Muscle of back (tissue), 11 donors: Measurements from ENCODE around the gene CD226. TPM values are rescaled to one million over a fixed set of nuclear protein-coding genes. Genes with fewer than 3 reads are reported as not detected.

Experiments
- DNase-seq, 3 donors: peaks; one replicate each; pipeline versions ENCODE4 v3.0.0 to v3.0.0-alpha.2; 2013
- polyA plus RNA-seq, 10 donors: library from polyadenylated mRNA; unstranded; fragments of 120-200 nt; gene quantifications; one replicate each; pipeline ENCODE4 v1.2.1, GENCODE V29; 2013; ENCODE audit not compliant: insufficient read length in 10 of 10

Gene CD226
- polyA plus RNA-seq, 10 donors, result 0.37 to 3.4 (median 0.67) TPM

GRCh38 chr18:69817335-69817940 lies 130.2 kb downstream of the CD226 start:
- DNase-seq, result peak in 2 of 3 donors; percentile 14 to 70

- no peak for DNase-seq
Observed at GRCh38 chr18:69814861-69815385, 132.8 kb downstream of the CD226 start.

- DNase-seq, result no peak
Observed at GRCh38 chr18:69813559-69813958, 134.1 kb downstream of the CD226 start.

- no peak for DNase-seq
Observed at GRCh38 chr18:69808399-69808798, 139.3 kb downstream of the CD226 start.

GRCh38 chr18:69804776-69805501 lies 142.7 kb downstream of the CD226 start:
- DNase-seq, result no peak
